CD4-positive, alpha-beta T cell (primary cell): ENCODE data around the gene LIN7C. TPM values are rescaled to one million over a fixed set of nuclear protein-coding genes. Genes with fewer than 3 reads are reported as not detected.

Source experiments
- ATAC-seq: fragments of 200-7000 bp; cut with Tn5 transposase; one replicate; pipeline ENCODE4 v1.10.0; 2022; ENCODE audit warnings: mild to moderate bottlenecking; ENCODE audit not compliant: poor library complexity
- CTCF ChIA-PET: fragments of 350-600 bp; sonication (Branson Sonifier 250); formaldehyde crosslinking; loops from one replicate; lab custom pipeline; 2021; ENCODE audit warnings: antibody characterized with exemption, inconsistent platforms; lab: Charles Lee
- POLR2A ChIA-PET: fragments of 350-600 bp; sonication (Branson Sonifier 250); formaldehyde crosslinking; loops from one replicate; lab custom pipeline; 2021; ENCODE audit warnings: antibody characterized with exemption, inconsistent platforms; lab: Charles Lee
- DNase-seq, 14 experiments: peaks; one replicate each; pipeline ENCODE4 v3.0.0-alpha.2; 2013 to 2020; ENCODE audit warnings: mixed read lengths in 2 of 14
- H3K27ac ChIP-seq, 2 donors: one replicate each; pipeline versions ENCODE4 v1.5.1 to v1.7.0; 2013; ENCODE audit warnings: low read length in 2 of 2, low read depth in 1 of 2, mild to moderate bottlenecking in 1 of 2
- H3K27me3 ChIP-seq, 2 experiments: 1 replicate in 1 of 2; 2 replicates in 1 of 2; pipeline versions ENCODE4 v1.6.1 to v1.7.0; 2013; ENCODE audit warnings: low read length in 2 of 2, control low read depth in 1 of 2, mild to moderate bottlenecking in 1 of 2, moderate library complexity in 1 of 2; ENCODE audit not compliant: insufficient read depth in 2 of 2, control insufficient read depth in 1 of 2
- H3K36me3 ChIP-seq: one replicate; pipeline ENCODE4 v1.6.1; 2013; ENCODE audit warnings: low read length, control low read depth; ENCODE audit not compliant: insufficient read depth
- H3K4me1 ChIP-seq: one replicate; pipeline ENCODE4 v1.6.1; 2013; ENCODE audit warnings: low read length, control low read depth; ENCODE audit not compliant: insufficient read depth
- H3K4me3 ChIP-seq: one replicate; pipeline ENCODE4 v1.5.1; 2013; ENCODE audit warnings: mild to moderate bottlenecking, low read length, moderate library complexity
- H3K9me3 ChIP-seq, 2 experiments: 1 replicate in 1 of 2; 2 replicates in 1 of 2; pipeline versions ENCODE4 v1.6.1 to v1.7.0; 2013; ENCODE audit warnings: low read length in 2 of 2, mild to moderate bottlenecking in 2 of 2, control low read depth in 1 of 2, moderate library complexity in 1 of 2; ENCODE audit not compliant: control insufficient read depth in 1 of 2, insufficient read depth in 1 of 2
- H3K27ac Mint-ChIP-seq: one replicate; pipeline ENCODE4 v1.8.0; 2020; ENCODE audit warnings: mixed read lengths
- H3K27me3 Mint-ChIP-seq: one replicate; pipeline ENCODE4 v1.8.0; 2021; ENCODE audit warnings: mixed read lengths
- H3K36me3 Mint-ChIP-seq: one replicate; pipeline ENCODE4 v1.8.0; 2021; ENCODE audit warnings: low read depth, mixed read lengths
- H3K4me1 Mint-ChIP-seq: one replicate; pipeline ENCODE4 v1.8.0; 2021; ENCODE audit warnings: low read depth, mixed read lengths
- H3K4me3 Mint-ChIP-seq: one replicate; pipeline ENCODE4 v1.8.0; 2020; ENCODE audit warnings: mild to moderate bottlenecking, mixed read lengths
- H3K9me3 Mint-ChIP-seq: one replicate; pipeline ENCODE4 v1.8.0; 2020; ENCODE audit warnings: mixed read lengths
- intact Hi-C, 2 experiments: fragments of 100-400 bp; cut with DNase I in 1 of 2; cut with micrococcal nuclease in 1 of 2; formaldehyde crosslinking; loops; one replicate each; pipeline versions ENCODE4 v1.15.1 to v1.9.0; 2023 to 2025; cut with DNase I, micrococcal nuclease
- total RNA-seq, 174 experiments: library from RNA in 2 of 174; stranded (reverse) in 2 of 174; gene quantifications; one replicate each; pipeline ENCODE4 v1.2.3 and lab custom pipeline; 2021 to 2026
- TF ChIP-seq, protein P1 (sequence below): fragments of 200-600 bp; IDR thresholded peaks from one replicate; pipeline ENCODE4 v1.8.0; 2022; ENCODE audit warnings: antibody characterized with exemption, mild to moderate bottlenecking

LIN7C gene
- total RNA-seq, 2 experiments from 2014 or later: 27.1 to 27.6 TPM

DNA sequence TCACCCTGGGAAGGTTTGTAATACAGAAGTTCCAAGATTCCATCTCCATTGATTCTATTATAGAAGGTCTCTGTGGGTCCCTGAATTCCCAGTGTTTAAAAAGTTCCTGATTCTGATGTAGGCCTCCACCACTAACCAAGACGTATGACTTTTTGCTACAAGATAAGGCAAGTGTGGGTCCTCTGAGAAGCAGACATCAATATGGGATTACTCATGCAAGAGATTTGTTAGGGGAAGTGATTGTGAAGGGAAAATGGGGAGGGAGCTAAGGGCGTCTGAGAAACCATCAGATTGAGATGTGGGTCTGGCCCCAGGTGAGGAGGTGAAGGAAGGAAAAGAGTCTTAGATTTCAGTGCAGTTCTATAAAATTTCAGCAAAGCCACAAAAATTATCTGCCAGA, 23.8 kb downstream of the LIN7C start:
- no peaks in the 10 kb centered on the region for H3K36me3 Mint-ChIP-seq
- CTCF ChIA-PET: no interaction called here
- Histone ChIP-seq H3K27ac (no peak overlapping the region), H3K36me3 (no peaks in the 10 kb centered on the region), H3K4me3 (no peak overlapping the region), H3K9me3 (no peaks in the 10 kb centered on the region), H3K27me3 (no peaks in the 10 kb centered on the region), H3K4me1 (no peaks in the 10 kb centered on the region)
- intact Hi-C loops: loop anchor here in 1 of 2 experiments (10.0 kb wide), 1 partner anchor 728 kb away; no protein-coding TSS in a partner anchor
- DNase-seq (no peak), ATAC-seq (no peak)
- POLR2A ChIA-PET: no interaction called here
- H3K27ac Mint-ChIP-seq: no peak overlapping the region
- TF ChIP-seq, protein P1, sequence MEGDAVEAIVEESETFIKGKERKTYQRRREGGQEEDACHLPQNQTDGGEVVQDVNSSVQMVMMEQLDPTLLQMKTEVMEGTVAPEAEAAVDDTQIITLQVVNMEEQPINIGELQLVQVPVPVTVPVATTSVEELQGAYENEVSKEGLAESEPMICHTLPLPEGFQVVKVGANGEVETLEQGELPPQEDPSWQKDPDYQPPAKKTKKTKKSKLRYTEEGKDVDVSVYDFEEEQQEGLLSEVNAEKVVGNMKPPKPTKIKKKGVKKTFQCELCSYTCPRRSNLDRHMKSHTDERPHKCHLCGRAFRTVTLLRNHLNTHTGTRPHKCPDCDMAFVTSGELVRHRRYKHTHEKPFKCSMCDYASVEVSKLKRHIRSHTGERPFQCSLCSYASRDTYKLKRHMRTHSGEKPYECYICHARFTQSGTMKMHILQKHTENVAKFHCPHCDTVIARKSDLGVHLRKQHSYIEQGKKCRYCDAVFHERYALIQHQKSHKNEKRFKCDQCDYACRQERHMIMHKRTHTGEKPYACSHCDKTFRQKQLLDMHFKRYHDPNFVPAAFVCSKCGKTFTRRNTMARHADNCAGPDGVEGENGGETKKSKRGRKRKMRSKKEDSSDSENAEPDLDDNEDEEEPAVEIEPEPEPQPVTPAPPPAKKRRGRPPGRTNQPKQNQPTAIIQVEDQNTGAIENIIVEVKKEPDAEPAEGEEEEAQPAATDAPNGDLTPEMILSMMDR: no peak
- H3K27me3 Mint-ChIP-seq: no peaks in the 10 kb centered on the region
- no peaks in the 10 kb centered on the region for H3K4me1 Mint-ChIP-seq
- no peak overlapping the region for H3K4me3 Mint-ChIP-seq
- no peaks in the 10 kb centered on the region for H3K9me3 Mint-ChIP-seq

DNA sequence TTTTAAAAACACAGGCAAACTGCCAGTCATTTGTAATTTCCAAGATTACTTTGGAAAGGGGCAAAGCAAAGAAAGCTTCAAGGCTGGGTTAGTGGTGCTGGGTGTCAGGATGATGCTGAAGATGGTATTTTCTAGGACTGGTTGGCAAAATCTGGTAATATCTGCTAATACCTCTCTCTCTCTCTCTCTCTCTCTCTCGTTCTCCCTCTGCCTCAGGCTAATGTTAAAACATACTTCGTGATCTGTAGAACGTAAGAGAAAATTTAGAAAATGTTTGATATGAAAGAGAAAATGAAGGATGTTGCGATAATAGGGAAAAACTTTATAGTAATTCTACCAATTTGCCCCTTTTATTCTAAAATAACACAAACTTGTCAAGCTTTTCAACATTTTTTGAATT, 24.6 kb downstream of the LIN7C start:
- H3K36me3 ChIP-seq: no peaks in the 10 kb centered on the region
- Mint-ChIP-seq H3K27me3 (no peaks in the 10 kb centered on the region), H3K9me3 (no peaks in the 10 kb centered on the region), H3K4me1 (no peaks in the 10 kb centered on the region), H3K36me3 (no peaks in the 10 kb centered on the region), H3K27ac (no peak overlapping the region), H3K4me3 (no peak overlapping the region)
- DNase-seq: no peak
- H3K9me3 ChIP-seq: no peaks in the 10 kb centered on the region
- intact Hi-C loops: loop anchor here in 1 of 2 experiments (10.0 kb wide), 1 partner anchor 727 kb away; no protein-coding TSS in a partner anchor
- H3K4me3 ChIP-seq: no peak overlapping the region
- no peak overlapping the region for H3K27ac ChIP-seq
- TF ChIP-seq, protein P1: no peak
- no peaks in the 10 kb centered on the region for H3K4me1 ChIP-seq
- ChIA-PET POLR2A (interaction anchor here (0.7 to 0.8 kb wide), 2 partner anchors 9 to 283 kb away, joined by 3 to 4 read pairs; partner anchors contain the start of gene LGR4), CTCF (no interaction called here)
- H3K27me3 ChIP-seq: no peaks in the 10 kb centered on the region
- no peak for ATAC-seq

DNA sequence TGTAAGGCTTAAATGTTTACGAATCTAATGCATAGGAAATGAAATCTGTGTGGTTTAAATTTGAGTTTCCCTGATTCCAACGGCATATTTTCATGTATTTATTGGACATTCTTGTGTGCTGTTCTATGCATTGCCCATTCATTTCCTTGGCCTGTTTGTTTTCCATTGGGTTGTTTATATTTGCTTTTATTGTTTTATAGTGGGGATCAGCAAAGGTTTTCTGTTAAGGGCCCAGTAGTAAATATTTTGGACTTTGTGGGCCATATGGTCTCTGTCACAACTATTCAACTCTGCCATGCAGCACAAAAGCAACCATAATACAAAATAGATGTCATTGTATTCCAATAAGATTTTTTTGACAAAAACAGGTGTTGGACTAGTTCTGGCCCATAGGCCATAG, 28.7 kb downstream of the LIN7C start:
- no peaks in the 10 kb centered on the region for H3K27me3 ChIP-seq

More for the DNA sequence above, 28.7 kb downstream of the LIN7C start:
- POLR2A ChIA-PET: no interaction called here
- peaks cover under 1% of the 10 kb centered on the region for H3K36me3 Mint-ChIP-seq
- intact Hi-C loops: loop anchor here in 1 of 2 experiments (10.0 kb wide), 1 partner anchor 113 kb away; the partner anchor contains the start of gene CCDC34
- DNase-seq (no peak), ATAC-seq (no peak)
- CTCF ChIA-PET: no interaction called here
- H3K4me3 ChIP-seq: no peak overlapping the region
- H3K27ac Mint-ChIP-seq: no peak overlapping the region
- H3K36me3 ChIP-seq: no peaks in the 10 kb centered on the region
- no peaks in the 10 kb centered on the region for H3K9me3 ChIP-seq
- H3K4me3 Mint-ChIP-seq: no peak overlapping the region
- no peaks in the 10 kb centered on the region for H3K27me3 Mint-ChIP-seq
- no peaks in the 10 kb centered on the region for H3K9me3 Mint-ChIP-seq
- no peak overlapping the region for H3K27ac ChIP-seq
- TF ChIP-seq, protein P1: no peak
- peaks cover 2% of the 10 kb centered on the region for H3K4me1 ChIP-seq
- peaks cover under 1% of the 10 kb centered on the region for H3K4me1 Mint-ChIP-seq
